Stimulated activated CD4-positive, alpha-beta T cell treated with anti-CD3 and anti-CD28 coated beads, Interleukin-4, amount 100 ng/mL, for 48 hours (primary cell): ENCODE results near the gene HS3ST5.

Experiments
- DNase-seq, 2 donors: peaks; one replicate each; pipeline ENCODE4 v3.0.0-alpha.2; 2020; ENCODE audit warnings: low read depth in 2 of 2

Gene HS3ST5, protein sequence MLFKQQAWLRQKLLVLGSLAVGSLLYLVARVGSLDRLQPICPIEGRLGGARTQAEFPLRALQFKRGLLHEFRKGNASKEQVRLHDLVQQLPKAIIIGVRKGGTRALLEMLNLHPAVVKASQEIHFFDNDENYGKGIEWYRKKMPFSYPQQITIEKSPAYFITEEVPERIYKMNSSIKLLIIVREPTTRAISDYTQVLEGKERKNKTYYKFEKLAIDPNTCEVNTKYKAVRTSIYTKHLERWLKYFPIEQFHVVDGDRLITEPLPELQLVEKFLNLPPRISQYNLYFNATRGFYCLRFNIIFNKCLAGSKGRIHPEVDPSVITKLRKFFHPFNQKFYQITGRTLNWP

DNA sequence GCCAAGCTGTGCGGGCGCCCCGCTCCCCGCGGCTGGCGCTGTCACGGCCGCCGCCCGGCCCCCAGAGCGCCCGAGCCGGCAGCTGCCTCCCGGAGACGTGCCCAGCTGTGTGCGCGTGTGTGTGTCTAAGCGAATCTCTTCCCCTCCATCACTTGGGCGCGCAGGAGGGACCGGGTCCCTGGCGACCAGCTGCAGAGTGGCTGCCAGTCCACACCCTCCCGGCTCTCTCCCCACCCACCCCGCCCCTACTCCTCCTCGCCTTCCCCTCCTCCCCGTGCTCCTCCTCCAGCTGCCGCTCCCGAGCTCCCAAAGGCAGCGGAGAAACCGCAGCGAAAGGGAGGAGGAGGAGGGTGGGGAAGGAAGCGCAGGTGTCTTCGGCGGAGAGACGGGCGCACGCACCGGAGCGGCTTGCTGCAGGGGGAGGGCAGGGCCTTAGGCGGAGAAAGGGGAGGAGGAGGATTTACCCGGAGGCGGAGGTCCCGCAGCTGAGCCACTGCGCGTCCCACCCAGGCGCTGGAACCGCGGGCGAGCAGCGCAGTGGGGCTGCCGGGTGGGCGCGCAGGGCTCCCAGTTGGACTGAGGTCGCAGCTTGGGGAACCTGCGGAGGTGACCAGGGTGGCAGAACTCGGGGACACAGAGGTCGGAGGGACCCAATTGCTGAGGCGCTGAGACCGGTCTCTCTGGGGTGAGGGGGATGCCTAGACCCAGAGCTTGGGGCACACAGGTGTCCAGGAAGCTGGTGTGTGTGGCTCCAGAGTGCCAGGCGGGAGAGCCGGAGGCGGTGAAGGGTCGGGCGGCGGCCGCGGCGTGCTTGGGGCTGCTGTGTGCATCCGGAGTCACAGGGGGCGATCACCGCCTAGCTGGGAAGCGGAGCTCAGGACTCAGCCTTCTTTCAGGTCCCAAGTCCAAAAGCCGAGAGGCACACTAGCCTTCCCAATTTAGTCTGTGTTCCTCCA lies at the start of gene HS3ST5:
Gene HS3ST5, minus strand, starts transcription at position 198 of the 956 bp plus-strand sequence. CDS start 280,178 bp downstream, outside the sequence.
- no peak for DNase-seq

DNA sequence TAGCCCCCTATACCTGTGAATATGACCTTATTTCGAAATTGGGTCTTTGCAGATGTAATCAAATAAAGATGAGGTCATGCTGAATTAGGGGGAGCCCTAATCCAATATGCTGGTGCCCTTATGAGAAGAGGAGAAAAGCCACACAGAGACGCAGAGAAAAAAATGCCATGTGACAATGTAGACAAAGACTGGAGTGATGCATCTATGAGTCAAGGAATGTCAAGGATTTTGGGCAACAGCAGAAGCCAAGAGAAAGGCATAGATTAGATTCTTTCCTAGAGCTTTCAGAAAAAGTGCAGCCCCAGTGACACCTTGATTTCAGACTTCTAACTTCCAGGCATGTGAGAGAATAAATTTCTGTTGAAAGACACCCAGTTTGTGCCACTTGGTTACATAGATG lies 47.4 kb upstream of the HS3ST5 start:
- DNase-seq = no peak

DNA sequence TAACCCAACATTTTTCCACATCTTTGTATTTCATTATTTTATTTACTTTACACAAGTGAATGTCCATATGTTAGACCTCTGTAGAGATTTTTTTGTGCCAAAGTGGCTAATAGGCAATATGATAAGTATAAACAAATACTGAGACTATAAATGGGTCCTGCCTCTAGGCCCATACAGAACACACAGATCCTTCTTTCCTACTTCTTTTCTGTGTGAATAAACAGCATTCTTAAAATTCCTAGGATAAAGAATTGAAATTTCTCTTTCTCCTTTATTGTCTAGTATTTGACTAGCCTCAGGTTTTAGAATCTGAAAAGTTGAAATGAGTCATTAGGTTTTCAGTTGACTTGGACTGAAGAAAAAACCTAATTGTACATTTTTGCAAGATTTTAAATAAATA lies 46.3 kb upstream of the HS3ST5 start:
- no peak for DNase-seq

DNA sequence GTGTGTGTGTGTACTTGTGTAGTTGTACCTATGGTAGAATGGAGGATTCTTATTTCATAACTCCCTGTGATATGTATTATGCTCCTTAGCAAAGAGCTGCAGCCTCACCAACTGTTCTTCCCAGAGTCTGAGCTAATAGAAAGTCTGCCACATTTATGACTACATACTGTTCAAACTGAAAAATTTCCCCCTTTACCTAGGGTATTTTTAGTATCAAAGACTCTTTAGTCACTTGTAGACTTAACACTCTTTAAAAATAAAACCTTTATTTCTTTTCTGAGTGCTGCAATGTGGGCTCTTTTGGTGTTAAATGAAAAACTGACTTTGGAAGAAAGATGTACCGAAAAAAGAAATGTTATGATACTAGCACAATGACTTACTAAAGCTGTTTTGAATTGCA lies 39.6 kb upstream of the HS3ST5 start:
- DNase-seq = no peak

DNA sequence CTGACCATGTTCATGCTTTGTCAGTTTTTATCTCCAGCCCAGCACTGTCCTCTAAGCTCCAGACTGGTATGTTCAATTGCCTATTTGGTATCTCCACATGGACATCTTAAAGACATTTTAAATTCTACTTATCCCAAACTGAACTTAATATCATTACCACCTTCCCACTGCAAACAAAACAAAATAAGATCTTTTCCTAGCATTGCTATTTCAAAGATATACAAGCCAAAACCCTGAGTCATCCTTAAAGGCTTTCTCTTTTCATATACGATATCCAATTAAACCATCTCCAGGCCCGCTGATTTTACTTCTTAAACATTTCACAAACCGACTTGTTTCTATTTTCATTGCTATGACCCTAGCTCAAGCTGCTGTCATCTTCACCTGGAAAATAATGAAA lies 35.1 kb upstream of the HS3ST5 start:
- no peak for DNase-seq

DNA sequence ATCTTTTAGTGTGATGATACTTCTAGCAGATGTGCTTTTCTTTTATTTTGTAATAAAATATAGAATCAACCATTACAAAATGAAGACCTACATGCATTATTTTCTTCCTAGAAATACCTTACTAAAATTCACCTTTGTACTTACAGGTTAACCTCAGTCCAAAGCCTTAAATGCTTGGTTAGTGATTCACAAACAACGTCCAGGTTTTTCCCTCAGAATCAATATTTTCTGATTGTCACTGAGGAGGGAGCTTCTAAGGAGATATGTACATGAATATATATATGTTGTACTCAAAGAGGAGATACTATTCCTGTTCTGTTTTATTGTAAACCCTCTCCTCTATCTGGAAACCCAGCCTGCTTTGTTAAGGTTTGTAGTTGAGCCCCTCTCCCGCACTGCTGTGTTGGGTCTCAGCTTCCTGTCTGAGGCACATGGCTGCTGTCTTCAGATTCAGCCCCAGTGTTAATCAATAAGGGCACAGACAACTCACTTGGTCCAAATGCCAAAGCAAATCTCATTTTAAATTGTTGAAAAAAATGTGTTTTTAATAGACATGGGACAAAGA lies 33.9 kb upstream of the HS3ST5 start:
- no peak for DNase-seq

DNA sequence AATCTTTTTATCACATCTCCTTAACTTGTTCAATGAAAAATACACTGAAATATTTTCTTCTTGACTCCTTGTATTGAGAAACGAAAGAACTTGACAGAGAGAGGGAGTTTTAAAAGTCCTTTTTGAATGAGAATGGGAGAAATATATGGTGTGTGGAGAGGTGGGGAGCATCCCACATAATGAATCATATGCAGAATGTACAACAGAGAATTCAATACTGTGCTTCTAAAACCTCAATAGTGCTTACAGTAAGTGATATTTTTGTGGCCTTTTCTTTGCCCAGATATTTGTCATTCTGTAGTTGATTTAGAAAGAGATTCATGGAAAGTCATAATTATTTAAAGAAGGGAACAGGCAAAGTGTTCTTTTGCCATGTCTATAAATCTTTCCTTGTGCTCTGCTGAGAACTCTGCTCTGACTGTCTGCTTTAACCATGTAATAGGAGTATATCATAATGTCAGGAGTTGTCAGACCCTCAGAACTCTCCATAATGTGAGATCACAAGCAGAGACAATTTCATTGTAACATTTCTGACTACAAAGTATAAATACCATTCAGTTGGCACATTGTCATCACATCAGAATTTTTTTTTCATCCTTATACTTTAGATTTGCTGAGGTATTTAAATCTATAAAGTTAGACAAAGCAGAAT lies 32.8 kb upstream of the HS3ST5 start:
- DNase-seq = no peak

DNA sequence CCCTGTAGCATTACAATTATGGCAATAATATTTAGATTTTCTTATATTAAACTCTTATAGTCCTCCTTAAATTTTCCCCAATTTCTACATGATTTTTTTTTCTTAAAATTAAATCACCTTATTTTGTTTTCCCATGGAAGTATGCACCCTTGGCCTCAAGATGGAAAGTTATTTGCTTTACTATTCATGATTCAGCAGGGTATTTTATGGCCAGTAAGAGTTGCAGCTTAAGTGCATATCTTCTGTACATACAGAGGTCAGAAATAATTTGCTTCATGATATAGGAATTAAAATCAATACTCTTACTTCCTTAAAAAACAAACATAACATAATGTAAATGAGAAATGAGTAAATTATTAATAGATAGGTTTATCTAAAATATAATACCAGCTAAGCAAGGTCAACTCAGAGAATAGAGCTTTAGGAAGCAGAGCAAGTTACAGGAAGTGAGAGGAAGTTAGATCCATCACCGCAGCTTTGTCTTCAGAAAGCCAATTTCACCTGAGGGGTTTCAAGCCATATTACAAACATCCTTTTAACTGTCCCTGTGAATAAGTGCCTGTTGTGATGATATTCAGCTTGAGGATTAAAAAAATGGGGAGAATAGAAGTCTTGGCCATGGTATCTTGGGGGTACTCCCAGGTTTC lies 24.6 kb upstream of the HS3ST5 start:
- DNase-seq = no peak

DNA sequence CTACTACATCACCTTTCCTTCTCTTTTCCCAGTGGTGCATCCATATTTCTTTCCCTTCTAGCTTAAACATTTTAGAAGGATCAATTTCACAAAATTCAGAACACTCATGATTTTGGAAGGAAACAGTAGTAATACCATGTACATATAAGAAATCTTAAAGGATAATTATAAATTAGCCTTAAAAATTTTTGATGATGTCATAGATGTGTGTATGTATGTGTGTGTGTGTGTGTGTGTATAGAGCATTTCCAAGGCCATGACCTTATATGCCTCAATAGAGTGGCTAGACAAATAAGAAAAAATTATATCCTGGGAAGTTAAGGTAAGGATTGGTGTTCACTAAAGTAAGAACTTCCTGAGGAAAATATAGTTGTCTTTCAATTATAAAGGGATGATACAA lies 24.1 kb upstream of the HS3ST5 start:
- no peak for DNase-seq

DNA sequence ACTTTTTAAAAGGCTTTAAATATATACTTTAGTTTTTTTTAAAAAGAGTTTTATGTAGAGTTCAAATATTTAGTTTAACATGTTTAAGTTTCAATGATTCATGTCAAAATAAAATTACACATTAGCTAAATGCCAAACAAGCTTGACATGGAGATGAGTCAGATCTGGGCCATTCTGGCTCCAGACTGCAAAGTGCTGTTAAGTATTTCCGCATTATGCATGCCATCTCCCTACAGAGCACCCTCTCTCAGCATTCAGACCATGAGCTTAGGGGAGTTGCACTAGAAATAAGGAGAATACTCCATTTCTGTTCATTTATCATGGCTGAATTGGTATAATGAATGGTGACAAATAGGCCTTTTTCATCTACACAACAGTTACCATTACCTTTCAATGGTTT lies 21.5 kb upstream of the HS3ST5 start:
- no peak for DNase-seq

DNA sequence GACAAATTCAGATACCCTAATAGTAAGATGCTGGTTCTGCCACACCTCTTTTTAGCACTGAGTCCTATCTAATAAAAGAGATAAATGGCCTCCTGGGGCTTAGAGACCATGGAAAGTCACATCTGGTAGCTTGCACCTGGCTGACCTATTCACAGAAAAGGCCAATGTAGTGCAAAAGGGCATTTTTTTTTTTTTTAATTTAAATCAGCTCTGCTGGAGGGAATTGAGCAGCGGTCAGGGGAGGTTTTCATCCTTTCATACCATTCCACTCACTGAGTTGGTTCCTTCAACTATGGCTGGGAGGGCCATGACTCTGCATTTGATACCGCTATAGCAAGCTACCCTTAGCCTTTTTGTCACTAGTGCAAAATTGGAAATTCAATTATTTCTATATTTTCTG lies 20.1 kb upstream of the HS3ST5 start:
- no peak for DNase-seq

DNA sequence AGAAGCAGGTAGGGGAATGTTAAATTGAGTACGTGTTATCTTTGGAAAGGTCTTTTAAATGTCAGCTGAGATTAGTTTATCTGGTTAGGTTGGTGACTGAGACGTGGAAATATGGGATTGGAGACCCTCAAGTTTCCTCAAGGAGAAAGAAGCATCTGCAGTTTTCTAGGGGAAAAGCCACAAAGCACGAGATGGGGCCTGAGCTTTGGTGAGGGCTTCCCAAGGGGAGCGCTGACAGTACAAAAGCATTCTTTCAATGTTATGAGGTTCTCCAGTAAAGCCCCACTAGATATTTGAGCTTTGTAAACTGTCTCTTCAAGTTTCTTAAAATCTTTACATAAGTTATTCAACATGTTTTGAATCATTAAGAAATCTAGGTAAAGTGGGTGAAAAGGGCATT lies 19.6 kb upstream of the HS3ST5 start:
- DNase-seq = no peak

DNA sequence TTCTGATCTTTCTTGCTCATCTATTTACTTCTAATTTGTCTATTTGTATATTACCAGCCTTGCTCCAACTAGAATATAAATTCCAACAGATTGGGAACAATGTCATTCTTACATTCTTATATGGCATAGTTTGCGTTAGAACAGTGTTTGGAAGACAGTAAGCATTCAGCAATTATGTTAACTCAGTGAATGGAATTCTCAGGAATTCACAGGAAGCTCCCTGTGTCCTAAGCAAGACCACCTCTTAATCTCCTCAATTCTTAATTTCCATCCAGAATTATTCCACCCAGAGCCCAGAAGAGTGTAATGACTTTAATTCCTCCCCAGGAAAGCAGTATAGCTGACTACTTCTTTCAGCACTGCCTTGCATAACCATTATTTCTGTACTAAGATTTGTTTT lies 18.2 kb upstream of the HS3ST5 start:
- DNase-seq = no peak

DNA sequence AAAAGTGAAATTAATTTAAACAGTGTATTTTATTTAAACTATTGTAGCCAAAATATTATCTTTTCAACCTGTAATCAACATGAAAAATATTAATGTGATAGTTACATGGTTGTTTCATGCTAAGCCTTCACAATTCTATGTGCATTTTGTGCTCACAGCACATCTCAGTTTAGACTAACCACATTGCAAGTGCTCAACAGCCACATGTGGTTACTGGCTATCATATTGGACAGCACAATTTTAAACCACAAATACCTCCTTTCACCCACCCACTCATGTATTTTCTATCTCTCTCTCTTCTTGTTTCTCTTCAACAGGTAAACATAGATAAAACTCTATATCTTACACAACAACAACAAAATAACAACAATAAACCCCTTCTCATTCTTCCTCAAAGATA lies 12.5 kb upstream of the HS3ST5 start:
- no peak for DNase-seq

DNA sequence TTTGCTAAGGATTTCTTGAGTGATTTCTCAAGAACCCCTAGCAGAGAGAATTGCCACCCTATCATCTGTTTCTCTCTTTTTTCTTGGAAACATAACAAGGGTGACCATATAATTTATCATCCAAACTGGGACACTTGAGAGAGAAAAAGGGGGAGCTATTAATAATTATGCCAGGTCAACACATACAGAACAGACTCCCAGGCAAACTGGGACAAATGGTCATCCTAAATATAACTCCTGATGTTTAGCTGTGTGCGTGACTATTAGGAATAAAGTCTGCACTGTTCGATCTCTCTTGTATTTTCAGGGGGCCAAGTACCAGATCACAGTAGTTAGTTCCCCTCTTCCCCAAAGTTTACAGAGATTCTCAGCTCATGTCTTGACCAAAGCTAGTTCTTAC lies 11.7 kb upstream of the HS3ST5 start:
- DNase-seq = no peak

DNA sequence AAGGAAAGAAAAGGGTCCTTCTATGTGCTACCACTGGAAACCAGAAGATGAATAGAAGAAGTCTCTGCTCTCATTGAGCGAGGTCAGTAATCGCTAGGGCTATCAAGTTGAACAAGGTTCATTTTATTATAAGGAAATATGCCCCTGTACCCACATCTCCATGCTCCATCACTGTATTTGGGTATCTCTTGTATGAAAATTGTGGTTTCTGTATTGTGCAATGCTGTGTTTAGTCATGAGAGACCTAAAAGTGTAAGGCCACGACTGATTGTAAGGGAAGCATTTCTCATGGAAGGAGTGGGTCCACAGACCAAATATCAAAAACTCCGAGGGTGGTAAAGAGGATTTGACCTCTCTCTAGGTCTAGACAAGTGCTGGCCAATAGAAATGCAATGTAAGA lies 3.6 kb upstream of the HS3ST5 start:
- DNase-seq = no peak

DNA sequence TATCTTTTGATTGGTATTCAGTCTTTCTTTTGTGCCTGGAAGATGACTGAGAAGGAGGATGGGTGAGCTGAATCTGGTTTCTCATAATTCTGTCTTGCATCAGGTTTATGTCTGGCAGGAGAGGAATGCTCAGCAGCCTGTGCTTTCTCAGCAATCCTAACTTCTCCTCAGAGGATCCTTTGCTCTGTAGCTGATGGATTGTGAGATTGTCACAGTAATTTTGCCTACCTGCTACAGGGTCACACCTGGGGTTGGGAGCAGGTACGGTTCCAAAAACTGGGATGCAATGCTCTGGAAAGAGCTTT lies 2.1 kb upstream of the HS3ST5 start:
- no peak for DNase-seq

DNA sequence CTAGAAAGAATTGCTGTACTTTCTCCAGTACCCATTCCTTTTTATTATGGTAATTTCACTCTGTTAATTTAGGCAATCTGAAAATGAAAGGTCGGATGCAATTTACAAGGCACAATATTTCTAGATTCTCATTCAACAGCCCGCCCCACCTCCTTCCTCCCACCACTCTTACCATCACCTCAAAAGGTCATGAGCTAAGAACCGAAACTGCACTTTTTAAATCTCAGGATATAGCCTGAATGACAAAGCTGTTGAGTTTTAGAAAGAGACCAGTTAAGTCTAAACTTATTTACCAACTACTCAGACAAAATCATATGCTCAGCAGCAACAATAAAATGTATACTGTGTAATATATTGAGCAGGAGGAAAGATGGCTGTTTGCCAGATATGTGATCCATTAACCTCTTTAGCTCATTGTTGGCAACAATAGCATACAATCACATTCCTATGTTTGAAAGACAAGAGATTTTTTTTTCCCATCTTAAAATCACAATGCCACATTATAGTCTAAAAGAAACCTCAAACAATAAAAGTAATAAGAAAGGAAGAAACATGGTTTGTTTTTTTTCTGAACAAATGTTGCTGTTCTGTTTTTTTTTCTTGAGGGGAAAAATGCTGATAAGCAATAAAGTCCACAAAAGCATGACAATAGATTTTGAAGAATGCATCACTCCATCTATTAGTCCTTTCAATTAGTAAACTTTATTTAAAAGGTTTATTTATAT lies 1.6 kb upstream of the HS3ST5 start:
- DNase-seq = no peak

DNA sequence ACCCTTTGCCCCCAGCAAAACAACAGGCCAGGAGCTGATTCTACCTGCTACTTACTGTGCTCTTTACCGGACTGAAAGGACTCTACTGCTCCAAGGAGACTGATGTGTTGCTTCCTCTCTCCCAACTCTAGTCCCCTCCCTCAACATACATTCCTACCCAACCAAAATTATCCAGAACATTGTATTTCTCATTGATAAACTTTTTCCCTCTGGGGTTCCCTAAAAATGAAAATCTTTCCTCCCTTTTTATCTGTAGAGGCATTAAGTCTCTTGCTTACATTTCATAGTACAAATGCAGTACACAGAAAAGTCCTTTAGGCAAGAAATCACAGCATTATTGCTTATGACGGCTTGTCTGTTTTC lies 940 bp upstream of the HS3ST5 start:
- no peak for DNase-seq

DNA sequence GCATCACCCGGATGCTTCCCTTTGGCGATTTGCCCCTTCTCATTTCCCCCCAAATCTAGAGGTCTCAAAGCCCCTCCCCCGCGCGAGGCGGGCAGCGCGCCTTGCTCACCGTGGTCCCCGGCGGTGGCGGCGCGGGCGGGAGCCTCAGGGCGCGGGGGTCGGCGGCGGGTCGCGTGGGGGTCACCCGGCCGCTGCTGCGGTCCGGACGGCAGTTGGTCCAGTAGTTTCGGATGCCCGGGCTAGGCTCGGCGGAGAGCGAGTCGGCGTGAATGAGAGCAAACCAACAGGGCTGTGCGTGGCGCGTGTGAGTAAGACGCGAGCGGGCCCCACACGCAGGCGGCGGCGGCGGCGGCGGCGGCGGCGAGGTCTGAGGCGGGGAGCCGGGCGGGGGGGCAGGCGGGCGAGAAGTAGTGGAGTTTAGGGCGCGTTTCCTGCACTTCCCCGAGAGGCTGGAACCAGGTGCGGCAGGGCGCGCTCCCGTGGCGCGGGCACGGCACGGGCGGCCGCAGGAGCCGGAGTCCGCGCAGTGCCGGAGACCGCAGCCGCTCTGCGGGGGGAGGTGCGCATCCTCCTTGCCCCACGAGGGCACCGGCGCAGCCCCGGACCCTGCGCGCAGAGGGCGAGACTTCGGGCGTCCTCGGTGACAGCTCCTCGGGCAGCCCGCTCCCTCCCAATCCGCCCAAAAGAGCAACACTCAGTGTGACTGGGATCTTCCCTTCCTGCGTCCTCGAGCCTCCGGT lies 567 bp downstream of the HS3ST5 start:
- DNase-seq = no peak

DNA sequence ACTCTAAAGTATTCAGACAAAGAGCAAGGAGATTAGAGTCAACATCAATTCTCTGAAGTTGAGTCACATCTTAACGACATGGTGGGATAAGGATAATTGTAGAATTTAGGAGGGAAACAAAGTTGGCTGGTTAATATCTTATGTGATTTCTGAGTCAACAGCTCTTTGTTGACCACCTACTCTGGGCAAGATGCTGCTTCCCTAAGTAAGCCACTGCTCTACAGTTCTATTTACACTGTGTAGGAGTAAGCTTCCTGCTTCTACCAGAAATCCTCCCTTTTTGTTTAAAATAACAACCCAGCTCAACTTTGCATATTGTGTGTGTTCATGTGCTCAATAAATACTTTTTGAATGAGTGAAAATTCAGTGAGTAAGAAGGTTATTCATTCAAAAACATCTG lies 3.1 kb downstream of the HS3ST5 start:
- DNase-seq = no peak
